Measurements from ENCODE around the gene NOXA1.

NOXA1 gene

DNA sequence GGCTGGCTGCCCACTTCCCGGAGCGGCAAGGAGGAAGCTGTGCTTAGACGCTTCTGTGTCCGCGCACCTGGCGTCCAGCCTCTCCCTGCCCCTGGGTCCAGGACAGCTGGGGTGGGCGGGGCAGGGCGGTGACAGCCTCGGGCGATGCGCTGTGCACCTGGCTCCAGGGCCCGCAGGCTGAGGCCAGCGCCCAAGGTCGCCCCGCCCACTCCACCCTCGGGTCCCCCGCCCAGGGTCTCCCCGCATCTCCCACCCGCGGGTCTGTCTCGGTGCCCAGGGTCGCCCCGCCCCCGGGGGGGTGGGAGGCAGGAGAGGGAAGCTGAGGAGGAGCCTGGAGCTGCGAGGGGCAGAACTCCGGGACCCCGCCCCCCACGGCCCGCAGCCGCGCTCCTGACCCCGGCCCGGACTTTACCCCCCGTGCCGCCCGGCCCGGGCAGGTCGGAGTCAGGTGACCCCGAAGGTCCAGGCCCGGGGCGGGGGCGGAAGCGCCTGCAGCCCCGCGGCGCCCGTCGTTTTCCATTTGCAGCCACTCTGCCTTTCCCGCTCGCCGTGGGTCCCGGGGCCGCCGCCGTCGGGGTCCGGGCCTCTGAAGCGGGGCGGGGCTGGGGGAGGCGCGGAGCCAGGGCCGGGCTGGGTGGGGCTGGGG lies 18.2 kb downstream of the NOXA1 start, which contains the start of gene ENTPD8:
Gene ENTPD8 (minus strand): TSS at position 69 of the 646 bp plus-strand sequence. CDS start 3,072 bp downstream, outside the sequence.
- TF ChIP-seq, protein P1, sequence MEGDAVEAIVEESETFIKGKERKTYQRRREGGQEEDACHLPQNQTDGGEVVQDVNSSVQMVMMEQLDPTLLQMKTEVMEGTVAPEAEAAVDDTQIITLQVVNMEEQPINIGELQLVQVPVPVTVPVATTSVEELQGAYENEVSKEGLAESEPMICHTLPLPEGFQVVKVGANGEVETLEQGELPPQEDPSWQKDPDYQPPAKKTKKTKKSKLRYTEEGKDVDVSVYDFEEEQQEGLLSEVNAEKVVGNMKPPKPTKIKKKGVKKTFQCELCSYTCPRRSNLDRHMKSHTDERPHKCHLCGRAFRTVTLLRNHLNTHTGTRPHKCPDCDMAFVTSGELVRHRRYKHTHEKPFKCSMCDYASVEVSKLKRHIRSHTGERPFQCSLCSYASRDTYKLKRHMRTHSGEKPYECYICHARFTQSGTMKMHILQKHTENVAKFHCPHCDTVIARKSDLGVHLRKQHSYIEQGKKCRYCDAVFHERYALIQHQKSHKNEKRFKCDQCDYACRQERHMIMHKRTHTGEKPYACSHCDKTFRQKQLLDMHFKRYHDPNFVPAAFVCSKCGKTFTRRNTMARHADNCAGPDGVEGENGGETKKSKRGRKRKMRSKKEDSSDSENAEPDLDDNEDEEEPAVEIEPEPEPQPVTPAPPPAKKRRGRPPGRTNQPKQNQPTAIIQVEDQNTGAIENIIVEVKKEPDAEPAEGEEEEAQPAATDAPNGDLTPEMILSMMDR (IDR thresholded peaks at IDR 0.05; ENCODE audit: low read depth, low read length, missing control alignments), result no peak
- peak within 1 kb of the TSS; percentile 30 for H3K4me3 ChIP-seq (ENCODE audit: low read depth, low read length)
- in situ Hi-C loops (cut with HindIII; ENCODE audit: low sequenced_read_pairs), result no loop called here
- no peak for DNase-seq (ENCODE audit: low read depth)

DNA sequence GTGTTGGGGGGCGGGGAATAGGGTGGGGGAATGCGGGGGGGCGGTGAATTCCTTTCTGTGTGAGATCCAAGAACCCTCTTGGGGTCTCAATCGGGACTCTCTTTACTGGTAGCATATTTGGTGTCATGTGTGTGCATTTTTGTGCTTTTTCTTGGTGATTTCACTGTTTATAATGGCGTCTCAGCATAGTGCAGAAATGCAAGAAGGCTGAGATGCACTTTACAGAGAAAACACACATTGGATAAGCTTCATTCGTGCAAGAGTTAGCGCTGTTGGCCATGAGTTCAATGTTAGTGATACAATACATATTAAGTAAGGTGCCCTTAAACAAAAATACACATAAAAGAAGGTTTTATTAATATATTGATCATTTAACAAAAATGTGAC lies 18.7 kb downstream of the NOXA1 start:
- TF ChIP-seq, protein P1 (IDR thresholded peaks at IDR 0.05; ENCODE audit: low read depth, low read length, missing control alignments), result no peak
- in situ Hi-C loops (cut with HindIII; ENCODE audit: low sequenced_read_pairs), result no loop called here
- H3K4me3 ChIP-seq (ENCODE audit: low read depth, low read length), result no peak overlapping the region
- no peak for DNase-seq (ENCODE audit: low read depth)

DNA sequence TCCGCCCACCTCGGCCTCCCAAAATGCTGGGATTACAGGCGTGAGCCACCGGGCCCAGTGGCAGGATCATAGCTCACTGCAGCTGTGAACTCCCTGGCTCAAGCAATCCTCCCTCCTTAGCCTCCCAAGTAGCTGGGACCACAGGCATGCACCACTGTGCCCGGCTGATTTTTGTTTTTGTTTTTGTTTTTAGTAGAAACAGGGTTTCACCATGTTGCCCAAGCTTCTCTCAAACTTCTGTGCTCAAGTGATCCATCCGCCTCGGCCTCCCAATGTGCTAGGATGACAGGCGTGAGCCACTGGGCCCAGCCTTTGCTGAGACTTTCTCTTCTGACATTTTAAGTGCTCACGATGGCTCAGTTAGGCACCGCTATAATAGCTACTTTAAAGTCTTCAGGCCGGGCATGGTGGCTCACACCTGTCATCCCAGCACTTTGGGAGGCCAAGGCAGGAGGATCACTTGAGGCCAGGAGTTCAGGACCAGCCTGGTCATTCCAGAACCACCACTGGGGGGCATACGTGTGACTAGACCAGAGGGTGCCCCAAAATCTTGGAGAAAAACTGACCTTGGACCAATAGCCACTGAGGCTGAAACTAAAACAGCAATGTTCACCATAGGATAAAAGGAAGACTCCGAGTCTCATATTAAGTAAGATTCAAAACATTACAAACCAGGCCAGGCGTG lies 21.1 kb downstream of the NOXA1 start:
- in situ Hi-C loops (cut with HindIII; ENCODE audit: low sequenced_read_pairs), result no loop called here
- DNase-seq (ENCODE audit: low read depth), result no peak
- H3K4me3 ChIP-seq (ENCODE audit: low read depth, low read length), result no peak overlapping the region
- TF ChIP-seq, protein P1 (IDR thresholded peaks at IDR 0.05; ENCODE audit: low read depth, low read length, missing control alignments), result no peak

DNA sequence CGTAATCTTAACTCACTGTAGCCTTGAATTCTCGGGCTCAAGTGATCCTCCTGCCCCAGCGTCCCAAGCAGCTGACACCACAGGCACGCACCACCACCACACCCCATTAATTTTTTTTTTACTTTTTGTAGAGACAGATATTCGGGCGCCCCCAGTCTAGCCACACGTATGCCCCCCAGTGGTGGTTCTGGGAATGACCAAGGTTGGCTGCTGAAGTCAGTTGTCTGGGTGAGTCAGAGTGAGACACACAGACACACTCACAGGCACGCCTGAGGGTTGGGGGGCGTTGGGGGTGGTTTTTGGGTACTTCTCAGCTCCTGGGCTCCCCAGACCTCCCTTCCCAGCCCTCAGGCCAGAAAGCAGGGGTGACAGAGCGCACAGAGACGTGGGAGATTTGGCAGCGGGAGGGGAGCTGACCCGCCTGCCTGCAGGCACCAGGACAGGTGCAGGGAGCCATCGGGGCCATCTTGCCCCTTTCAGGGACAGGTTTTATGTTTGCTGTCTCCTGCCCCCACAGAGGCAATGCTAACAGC lies 22.1 kb downstream of the NOXA1 start:
- no peak overlapping the region for H3K4me3 ChIP-seq (ENCODE audit: low read depth, low read length)
- TF ChIP-seq, protein P1 (IDR thresholded peaks at IDR 0.05; ENCODE audit: low read depth, low read length, missing control alignments), result peak; percentile 89
- DNase-seq (ENCODE audit: low read depth), result peak; percentile 45
- in situ Hi-C loops (cut with HindIII; ENCODE audit: low sequenced_read_pairs), result no loop called here

DNA sequence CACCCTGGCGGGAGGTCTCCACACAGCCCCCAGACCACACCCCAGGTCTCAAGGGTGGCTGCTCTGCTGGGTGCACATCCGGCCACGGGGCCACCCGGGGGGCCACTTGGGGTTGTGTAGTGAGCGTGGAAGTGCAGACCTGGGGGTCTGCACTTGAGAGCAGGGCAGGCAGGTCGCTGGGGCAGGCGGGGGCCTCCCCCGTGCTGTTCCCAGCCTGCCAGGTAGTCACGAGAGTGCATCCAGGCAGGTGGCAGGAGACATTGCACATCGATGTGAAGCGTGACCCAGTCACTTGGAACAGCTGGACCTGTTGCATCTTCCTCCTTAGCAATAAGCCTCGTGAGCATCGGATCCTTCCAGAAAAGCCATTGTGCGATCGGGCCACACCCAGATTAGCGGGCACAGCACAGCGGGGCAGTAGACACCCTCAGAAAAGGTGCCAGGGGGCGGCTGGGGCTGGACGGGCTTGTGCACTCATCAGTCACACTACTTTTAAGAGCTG lies 22.8 kb downstream of the NOXA1 start:
- no peak overlapping the region for H3K4me3 ChIP-seq (ENCODE audit: low read depth, low read length)
- DNase-seq (ENCODE audit: low read depth), result no peak
- in situ Hi-C loops (cut with HindIII; ENCODE audit: low sequenced_read_pairs), result no loop called here
- TF ChIP-seq, protein P1 (IDR thresholded peaks at IDR 0.05; ENCODE audit: low read depth, low read length, missing control alignments), result no peak

DNA sequence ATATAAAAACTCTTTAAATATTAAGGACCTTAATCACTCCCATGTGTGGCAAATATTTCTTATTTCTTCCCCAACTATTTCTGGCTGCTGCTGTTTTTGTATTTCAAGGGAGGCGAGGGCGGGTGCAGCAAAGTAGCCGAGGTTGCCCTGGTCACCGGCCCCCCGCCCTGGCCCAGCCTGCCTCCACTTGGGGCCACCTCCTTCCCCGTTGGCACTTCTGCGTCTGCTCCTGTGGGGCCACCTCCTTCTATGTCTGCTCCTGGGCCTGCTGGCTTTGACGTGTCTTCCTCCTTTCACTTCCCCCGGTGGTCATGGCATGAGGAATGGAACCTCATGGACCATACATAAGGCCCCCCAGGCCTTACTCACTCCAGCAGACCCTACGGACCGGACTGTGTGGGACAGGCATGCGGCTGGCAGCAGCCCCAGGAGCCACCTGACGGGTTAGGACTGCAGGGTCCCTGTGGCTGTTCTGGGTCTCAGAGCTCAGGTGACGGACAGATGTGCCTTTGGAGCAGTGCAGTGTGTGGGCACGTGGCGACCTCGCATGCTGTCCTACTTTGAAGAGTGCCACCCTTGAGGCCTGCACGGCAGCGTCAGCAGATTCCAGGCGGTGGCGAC lies 23.8 kb downstream of the NOXA1 start:
- no peak for DNase-seq (ENCODE audit: low read depth)
- TF ChIP-seq, protein P1 (IDR thresholded peaks at IDR 0.05; ENCODE audit: low read depth, low read length, missing control alignments), result no peak
- in situ Hi-C loops (cut with HindIII; ENCODE audit: low sequenced_read_pairs), result no loop called here
- no peak overlapping the region for H3K4me3 ChIP-seq (ENCODE audit: low read depth, low read length)

All from astrocyte of the cerebellum (primary cell).